Neural cell (in vitro differentiated cells): ENCODE data around the gene ERICH2. TPM values are rescaled to one million over a fixed set of nuclear protein-coding genes. Genes with fewer than 3 reads are reported as not detected.

Experiments used
- H2AFZ ChIP-seq: fragments of 200-600, 300-800 bp; sonication (generic), shearing (Covaris generic); 2 replicates; pipeline ENCODE4 v1.6.0; 2014; ENCODE audit warnings: low read depth, mild to moderate bottlenecking, antibody characterized with exemption, low read length, moderate library complexity
- H3F3A ChIP-seq: fragments of 200-600 bp; shearing (Covaris generic); 2 replicates; pipeline ENCODE4 v1.6.1; 2016; ENCODE audit warnings: mild to moderate bottlenecking, moderate library complexity, mixed read lengths, antibody characterized with exemption, low read length; ENCODE audit not compliant: insufficient read depth, poor library complexity, severe bottlenecking
- H3K27ac ChIP-seq: fragments of 200-600, 300-800 bp; sonication (generic), shearing (Covaris generic); 2 replicates; pipeline ENCODE4 v1.5.1; 2014; ENCODE audit warnings: mild to moderate bottlenecking, low read length, moderate library complexity
- H3K27me3 ChIP-seq: fragments of 300-800, 200-600 bp; sonication (generic), shearing (Covaris generic); 2 replicates; pipeline ENCODE4 v1.6.0; 2014; ENCODE audit warnings: mild to moderate bottlenecking, low read depth, low read length, moderate library complexity; ENCODE audit not compliant: insufficient read depth
- H3K36me3 ChIP-seq: fragments of 300-800, 200-600 bp; sonication (generic), shearing (Covaris generic); 2 replicates; pipeline ENCODE4 v1.5.1; 2014; ENCODE audit warnings: mild to moderate bottlenecking, antibody characterized with exemption, low read length, moderate library complexity; ENCODE audit not compliant: insufficient read depth
- H3K4me2 ChIP-seq: fragments of 300-800, 200-600 bp; sonication (generic), shearing (Covaris generic); 2 replicates; pipeline ENCODE4 v1.6.0; 2014; ENCODE audit warnings: mild to moderate bottlenecking, low read length
- H3K4me3 ChIP-seq: fragments of 300-800, 200-600 bp; sonication (generic), shearing (Covaris generic); 2 replicates; pipeline ENCODE4 v1.5.1; 2014; ENCODE audit warnings: mild to moderate bottlenecking, low read length, moderate library complexity
- H3K79me2 ChIP-seq: fragments of 200-600 bp; shearing (Covaris generic); replicated peaks from 2 replicates; pipeline ENCODE4 v1.6.0; 2014; ENCODE audit warnings: mild to moderate bottlenecking, low read length, moderate library complexity; ENCODE audit not compliant: insufficient read depth
- H3K9ac ChIP-seq: fragments of 300-800, 200-600 bp; sonication (generic), shearing (Covaris generic); 2 replicates; pipeline ENCODE4 v1.6.1; 2016; ENCODE audit warnings: mild to moderate bottlenecking, low read length, mixed read lengths
- H3K9me2 ChIP-seq: fragments of 200-600 bp; shearing (Covaris generic); 2 replicates; pipeline ENCODE4 v1.6.1; 2016; ENCODE audit warnings: mild to moderate bottlenecking, low read length, mixed read lengths; ENCODE audit not compliant: insufficient read depth
- H3K9me3 ChIP-seq: fragments of 200-600, 300-800 bp; sonication (generic), shearing (Covaris generic); 2 replicates; pipeline ENCODE4 v1.6.1; 2016; ENCODE audit warnings: mild to moderate bottlenecking, mixed run types, low read length, moderate library complexity, mixed read lengths
- H4K20me1 ChIP-seq: fragments of 200-600 bp; shearing (Covaris generic); 2 replicates; pipeline ENCODE4 v1.6.1; 2016; ENCODE audit warnings: mild to moderate bottlenecking, mixed run types; ENCODE audit not compliant: insufficient read depth
- EP300 ChIP-seq: fragments of 450-650 bp; conservative IDR thresholded peaks from 2 replicates; pipeline ENCODE4 v1.6.1; 2014; ENCODE audit warnings: antibody characterized with exemption, mild to moderate bottlenecking, moderate library complexity; ENCODE audit not compliant: poor library complexity, severe bottlenecking
- EZH2 ChIP-seq: fragments of 200-600, 300-800 bp; shearing (Covaris generic), sonication (generic); IDR thresholded peaks from 2 replicates; pipeline ENCODE4 v1.6.1; 2014; ENCODE audit warnings: antibody characterized with exemption, low read length, borderline replicate concordance, mild to moderate bottlenecking; ENCODE audit not compliant: insufficient read depth, poor library complexity, severe bottlenecking
- MXI1 ChIP-seq: fragments of 450-650 bp; conservative IDR thresholded peaks from 2 replicates; pipeline ENCODE4 v1.6.1; 2014; ENCODE audit warnings: antibody characterized with exemption, mild to moderate bottlenecking; ENCODE audit not compliant: poor library complexity, severe bottlenecking
- POLR2AphosphoS5 ChIP-seq: IDR thresholded peaks from 2 replicates; pipeline ENCODE4 v1.6.1; 2012
- RAD21 ChIP-seq: fragments of 450-650 bp; conservative IDR thresholded peaks from 2 replicates; pipeline ENCODE4 v1.6.1; 2014; ENCODE audit warnings: antibody characterized with exemption, mild to moderate bottlenecking, moderate library complexity
- SMC3 ChIP-seq: fragments of 450-650 bp; conservative IDR thresholded peaks from 2 replicates; pipeline ENCODE4 v1.6.1; 2014; ENCODE audit warnings: antibody characterized with exemption, mild to moderate bottlenecking, moderate library complexity; ENCODE audit not compliant: poor library complexity
- TAF1 ChIP-seq: IDR thresholded peaks from 2 replicates; pipeline ENCODE4 v1.6.1; 2012; ENCODE audit warnings: low read depth
- polyA plus RNA-seq: library from polyadenylated mRNA; depleted of rRNA; stranded (reverse); fragments of >200 nt; gene quantifications from 2 replicates; pipeline ENCODE4 v1.2.3, GENCODE V29; 2014
- TF ChIP-seq, protein P1 (sequence below): fragments of 450-650 bp; IDR thresholded peaks from 2 replicates; pipeline ENCODE4 v1.5.1; 2014; ENCODE audit warnings: antibody characterized with exemption, mild to moderate bottlenecking, moderate library complexity; ENCODE audit not compliant: poor library complexity, severe bottlenecking
- TF ChIP-seq, protein P2 (sequence below): IDR thresholded peaks from 2 replicates; pipeline ENCODE4 v1.6.1; 2012; ENCODE audit warnings: borderline replicate concordance

The ERICH2 gene
- polyA plus RNA-seq, 1 donor from 2014 or later = 1.3 TPM

DNA sequence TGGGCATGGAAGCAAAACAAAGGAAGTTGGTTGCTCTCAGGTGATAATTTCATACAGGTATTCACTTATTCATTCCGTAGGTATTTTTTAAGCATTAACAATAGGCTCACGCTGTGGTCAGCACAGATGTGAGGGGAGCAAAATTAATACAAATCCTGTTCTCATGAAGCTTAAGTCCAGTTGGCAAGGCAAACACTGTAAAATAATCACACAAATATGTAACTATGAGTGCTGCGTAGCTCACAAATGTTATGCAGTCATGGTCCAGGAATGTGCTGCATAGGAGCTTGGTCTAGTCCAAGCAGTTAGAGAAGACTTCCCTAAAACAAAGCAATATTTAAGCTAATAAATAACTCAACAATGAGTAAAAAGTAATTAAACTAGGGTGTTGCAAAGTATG, 31.1 kb upstream of the ERICH2 start:
- Histone ChIP-seq H3K79me2 (no peaks in the 10 kb centered on the region), H4K20me1 (no peaks in the 10 kb centered on the region), H3K36me3 (no peaks in the 10 kb centered on the region), H3K9me2 (no peaks in the 10 kb centered on the region), H3K4me2 (no peak overlapping the region), H3K9ac (no peak overlapping the region), H3K4me3 (no peak overlapping the region), H3K27ac (no peak overlapping the region), H3K9me3 (no peaks in the 10 kb centered on the region), H2AFZ (no peak overlapping the region), H3F3A (no peaks in the 10 kb centered on the region), H3K27me3 (no peaks in the 10 kb centered on the region)
- TF ChIP-seq RAD21 = no peak
- TF ChIP-seq TAF1 = no peak
- no peak for TF ChIP-seq POLR2AphosphoS5
- TF ChIP-seq EZH2 = no peak
- no peak for TF ChIP-seq MXI1
- TF ChIP-seq, protein P1, sequence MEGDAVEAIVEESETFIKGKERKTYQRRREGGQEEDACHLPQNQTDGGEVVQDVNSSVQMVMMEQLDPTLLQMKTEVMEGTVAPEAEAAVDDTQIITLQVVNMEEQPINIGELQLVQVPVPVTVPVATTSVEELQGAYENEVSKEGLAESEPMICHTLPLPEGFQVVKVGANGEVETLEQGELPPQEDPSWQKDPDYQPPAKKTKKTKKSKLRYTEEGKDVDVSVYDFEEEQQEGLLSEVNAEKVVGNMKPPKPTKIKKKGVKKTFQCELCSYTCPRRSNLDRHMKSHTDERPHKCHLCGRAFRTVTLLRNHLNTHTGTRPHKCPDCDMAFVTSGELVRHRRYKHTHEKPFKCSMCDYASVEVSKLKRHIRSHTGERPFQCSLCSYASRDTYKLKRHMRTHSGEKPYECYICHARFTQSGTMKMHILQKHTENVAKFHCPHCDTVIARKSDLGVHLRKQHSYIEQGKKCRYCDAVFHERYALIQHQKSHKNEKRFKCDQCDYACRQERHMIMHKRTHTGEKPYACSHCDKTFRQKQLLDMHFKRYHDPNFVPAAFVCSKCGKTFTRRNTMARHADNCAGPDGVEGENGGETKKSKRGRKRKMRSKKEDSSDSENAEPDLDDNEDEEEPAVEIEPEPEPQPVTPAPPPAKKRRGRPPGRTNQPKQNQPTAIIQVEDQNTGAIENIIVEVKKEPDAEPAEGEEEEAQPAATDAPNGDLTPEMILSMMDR = no peak
- TF ChIP-seq, protein P2, sequence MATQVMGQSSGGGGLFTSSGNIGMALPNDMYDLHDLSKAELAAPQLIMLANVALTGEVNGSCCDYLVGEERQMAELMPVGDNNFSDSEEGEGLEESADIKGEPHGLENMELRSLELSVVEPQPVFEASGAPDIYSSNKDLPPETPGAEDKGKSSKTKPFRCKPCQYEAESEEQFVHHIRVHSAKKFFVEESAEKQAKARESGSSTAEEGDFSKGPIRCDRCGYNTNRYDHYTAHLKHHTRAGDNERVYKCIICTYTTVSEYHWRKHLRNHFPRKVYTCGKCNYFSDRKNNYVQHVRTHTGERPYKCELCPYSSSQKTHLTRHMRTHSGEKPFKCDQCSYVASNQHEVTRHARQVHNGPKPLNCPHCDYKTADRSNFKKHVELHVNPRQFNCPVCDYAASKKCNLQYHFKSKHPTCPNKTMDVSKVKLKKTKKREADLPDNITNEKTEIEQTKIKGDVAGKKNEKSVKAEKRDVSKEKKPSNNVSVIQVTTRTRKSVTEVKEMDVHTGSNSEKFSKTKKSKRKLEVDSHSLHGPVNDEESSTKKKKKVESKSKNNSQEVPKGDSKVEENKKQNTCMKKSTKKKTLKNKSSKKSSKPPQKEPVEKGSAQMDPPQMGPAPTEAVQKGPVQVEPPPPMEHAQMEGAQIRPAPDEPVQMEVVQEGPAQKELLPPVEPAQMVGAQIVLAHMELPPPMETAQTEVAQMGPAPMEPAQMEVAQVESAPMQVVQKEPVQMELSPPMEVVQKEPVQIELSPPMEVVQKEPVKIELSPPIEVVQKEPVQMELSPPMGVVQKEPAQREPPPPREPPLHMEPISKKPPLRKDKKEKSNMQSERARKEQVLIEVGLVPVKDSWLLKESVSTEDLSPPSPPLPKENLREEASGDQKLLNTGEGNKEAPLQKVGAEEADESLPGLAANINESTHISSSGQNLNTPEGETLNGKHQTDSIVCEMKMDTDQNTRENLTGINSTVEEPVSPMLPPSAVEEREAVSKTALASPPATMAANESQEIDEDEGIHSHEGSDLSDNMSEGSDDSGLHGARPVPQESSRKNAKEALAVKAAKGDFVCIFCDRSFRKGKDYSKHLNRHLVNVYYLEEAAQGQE = no peak
- TF ChIP-seq EP300 = no peak
- no peak for TF ChIP-seq SMC3

DNA sequence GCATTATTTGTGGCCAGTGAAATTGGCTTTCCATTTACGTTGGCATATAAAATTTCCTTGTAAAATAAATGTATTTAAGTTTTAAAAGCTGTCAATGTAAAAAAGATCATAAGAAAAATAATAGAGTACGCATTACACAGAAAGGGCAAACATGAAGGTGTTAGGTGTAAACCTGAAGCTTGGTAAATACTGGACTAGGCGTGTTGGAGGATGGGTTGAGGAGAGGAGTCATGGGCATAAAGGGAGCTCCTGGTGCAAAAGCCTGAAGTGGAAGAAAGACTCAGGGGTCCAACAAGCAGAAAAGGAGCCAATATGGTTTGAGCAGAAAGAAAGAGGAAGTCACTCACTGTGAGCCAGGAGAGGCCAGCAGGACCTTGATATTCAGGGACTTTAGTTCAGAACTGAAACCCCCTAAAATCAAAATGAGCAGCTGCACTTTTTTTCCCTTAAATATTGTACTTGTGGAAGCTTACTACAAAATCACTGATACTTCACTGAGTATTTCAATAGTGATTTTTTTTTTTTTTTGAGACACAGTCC, 30.6 kb upstream of the ERICH2 start:
- Histone ChIP-seq H3K27me3 (no peaks in the 10 kb centered on the region), H3K9me3 (no peaks in the 10 kb centered on the region), H2AFZ (no peak overlapping the region), H3K9ac (no peak overlapping the region), H4K20me1 (no peaks in the 10 kb centered on the region), H3F3A (no peaks in the 10 kb centered on the region), H3K79me2 (no peaks in the 10 kb centered on the region), H3K4me3 (no peak overlapping the region), H3K4me2 (no peak overlapping the region), H3K36me3 (no peaks in the 10 kb centered on the region), H3K27ac (no peak overlapping the region), H3K9me2 (no peaks in the 10 kb centered on the region)
- no peak for TF ChIP-seq POLR2AphosphoS5
- no peak for TF ChIP-seq EP300
- no peak for TF ChIP-seq MXI1
- no peak for TF ChIP-seq TAF1
- no peak for TF ChIP-seq RAD21
- no peak for TF ChIP-seq SMC3
